Mucosa of stomach (tissue), 1 donor: ENCODE data around the gene U2AF2.

Experiments
- H3K27me3 ChIP-seq: one replicate; pipeline ENCODE4 v1.7.0; 2013; ENCODE audit warnings: mild to moderate bottlenecking, low read length; ENCODE audit not compliant: control insufficient read depth, insufficient read depth
- H3K36me3 ChIP-seq: one replicate; pipeline ENCODE4 v1.7.0; 2013; ENCODE audit warnings: low read length; ENCODE audit not compliant: control insufficient read depth, insufficient read depth
- H3K4me1 ChIP-seq: one replicate; pipeline ENCODE4 v1.7.0; 2013; ENCODE audit warnings: mild to moderate bottlenecking, low read length; ENCODE audit not compliant: control insufficient read depth, insufficient read depth
- H3K4me3 ChIP-seq: one replicate; pipeline ENCODE4 v1.7.0; 2013; ENCODE audit warnings: low read length
- H3K9ac ChIP-seq: one replicate; pipeline ENCODE4 v1.7.0; 2013; ENCODE audit warnings: mild to moderate bottlenecking, low read length, moderate library complexity
- H3K9me3 ChIP-seq: one replicate; pipeline ENCODE4 v1.7.0; 2013; ENCODE audit warnings: mild to moderate bottlenecking, low read length, moderate library complexity; ENCODE audit not compliant: control insufficient read depth
- donor health status: Pancreatic carcinoma.

U2AF2 gene

GRCh38 chr19:55694241-55694655 lies 39.4 kb downstream of the U2AF2 start:
- Histone ChIP-seq H3K4me1 (peaks cover 9% of the 10 kb centered on the region), H3K9ac (no peak overlapping the region), H3K27me3 (no peaks in the 10 kb centered on the region), H3K36me3 (peaks cover 60% of the 10 kb centered on the region), H3K4me3 (no peak overlapping the region), H3K9me3 (no peaks in the 10 kb centered on the region)

- Histone ChIP-seq H3K4me3 (no peak overlapping the region), H3K9me3 (no peaks in the 10 kb centered on the region), H3K4me1 (peaks cover 2% of the 10 kb centered on the region), H3K27me3 (no peaks in the 10 kb centered on the region), H3K9ac (no peak overlapping the region), H3K36me3 (peaks cover 55% of the 10 kb centered on the region)
Measured at GRCh38 chr19:55694656-55695491, 40.0 kb downstream of the U2AF2 start.

DNA sequence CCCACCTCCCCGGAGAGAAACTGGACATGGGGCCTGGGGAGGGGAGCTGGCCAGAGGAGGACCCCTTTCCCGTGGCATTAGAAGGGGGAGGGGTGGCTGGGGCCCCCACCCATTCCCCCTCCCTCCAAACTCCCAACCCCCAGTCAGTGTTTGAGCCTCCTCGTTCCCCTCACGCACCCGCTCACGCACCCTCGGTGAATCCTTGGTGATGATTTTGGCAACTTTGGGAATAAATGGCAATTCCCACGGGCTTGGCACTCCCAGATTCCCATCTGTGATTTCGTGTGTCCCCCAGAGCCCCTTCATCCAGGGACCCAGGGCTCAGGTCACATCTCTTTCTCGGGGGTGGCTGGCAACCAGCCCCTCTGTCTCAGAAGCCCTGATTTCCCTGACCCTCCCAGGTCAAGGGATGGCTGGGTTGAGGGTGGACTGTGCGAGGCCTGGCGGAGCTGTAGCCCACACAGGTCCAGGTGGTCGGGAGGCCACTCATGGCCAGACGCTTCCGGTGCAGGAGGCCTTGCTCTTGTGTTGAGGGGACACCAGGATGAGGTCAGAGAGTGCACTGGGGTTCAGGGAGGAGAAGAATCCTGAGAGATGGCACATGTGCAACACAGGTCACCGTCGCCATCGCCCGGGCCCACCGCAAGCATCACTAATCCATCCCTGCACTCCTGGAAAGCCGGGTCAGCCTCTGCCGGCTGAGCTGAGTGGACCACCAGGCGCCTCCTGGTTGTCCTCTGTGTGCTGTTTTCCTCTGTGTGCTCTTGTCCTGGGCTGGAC lies 40.9 kb downstream of the U2AF2 start:
- H3K4me1 ChIP-seq, result no peaks in the 10 kb centered on the region
- H3K4me3 ChIP-seq, result no peak overlapping the region
- no peaks in the 10 kb centered on the region for H3K27me3 ChIP-seq
- H3K9ac ChIP-seq, result no peak overlapping the region
- H3K36me3 ChIP-seq, result peaks cover 50% of the 10 kb centered on the region
- H3K9me3 ChIP-seq, result no peaks in the 10 kb centered on the region

- H3K27me3 ChIP-seq, result no peaks in the 10 kb centered on the region
- peaks cover 49% of the 10 kb centered on the region for H3K36me3 ChIP-seq
- no peaks in the 10 kb centered on the region for H3K9me3 ChIP-seq
- no peak overlapping the region for H3K9ac ChIP-seq
- H3K4me1 ChIP-seq, result peaks cover 1% of the 10 kb centered on the region
- H3K4me3 ChIP-seq, result no peak overlapping the region
Measured at GRCh38 chr19:55696301-55697068, 41.6 kb downstream of the U2AF2 start.

- no peaks in the 10 kb centered on the region for H3K9me3 ChIP-seq
- no peaks in the 10 kb centered on the region for H3K27me3 ChIP-seq
- H3K4me3 ChIP-seq, result no peak overlapping the region
- H3K36me3 ChIP-seq, result peaks cover 44% of the 10 kb centered on the region
- no peak overlapping the region for H3K9ac ChIP-seq
- peaks cover 7% of the 10 kb centered on the region for H3K4me1 ChIP-seq
Measured at GRCh38 chr19:55697069-55697440, 42.2 kb downstream of the U2AF2 start.

DNA sequence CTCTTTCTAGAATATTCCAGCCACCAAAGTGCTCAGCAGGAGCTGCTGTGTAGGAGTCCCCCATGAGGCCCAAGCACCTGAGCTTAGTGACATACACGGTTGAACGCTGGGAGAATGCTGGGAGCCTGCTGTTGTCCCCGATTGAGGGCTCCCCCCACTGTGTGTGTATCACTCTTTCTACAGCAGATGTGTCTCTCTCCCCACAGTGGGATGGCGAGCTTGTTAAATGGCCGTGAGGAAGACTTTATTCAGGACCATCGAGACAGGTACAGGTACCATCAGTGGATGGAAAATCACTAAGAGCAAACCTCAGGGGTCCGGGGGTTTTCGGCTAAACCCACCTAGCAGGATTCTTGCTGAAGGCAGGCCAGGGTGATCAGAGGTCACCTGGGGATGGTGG lies 42.9 kb downstream of the U2AF2 start:
- peaks cover 40% of the 10 kb centered on the region for H3K36me3 ChIP-seq

DNA sequence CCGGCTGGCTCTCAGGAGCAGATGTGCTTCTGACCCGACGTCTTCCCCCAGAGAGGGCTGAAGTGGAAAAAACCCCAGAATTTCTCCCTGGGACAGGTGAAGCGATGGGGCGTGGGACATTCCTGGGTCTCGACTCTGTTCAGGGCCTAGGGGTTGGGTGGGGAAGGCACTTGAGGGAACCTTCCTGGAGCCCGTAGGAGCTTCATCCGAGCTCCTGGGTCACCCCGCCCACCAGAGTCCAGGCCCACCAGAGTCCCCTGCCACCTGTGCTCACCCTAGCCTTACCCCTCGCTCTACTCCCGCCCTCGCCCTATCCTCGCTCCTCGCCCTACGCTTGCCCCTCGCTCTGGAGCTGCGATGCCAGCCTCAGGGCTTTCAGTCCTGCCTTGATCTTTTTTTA lies 43.4 kb downstream of the U2AF2 start:
- no peaks in the 10 kb centered on the region for H3K9me3 ChIP-seq
- no peaks in the 10 kb centered on the region for H3K27me3 ChIP-seq
- H3K4me3 ChIP-seq, result no peak overlapping the region
- no peak overlapping the region for H3K9ac ChIP-seq
- H3K36me3 ChIP-seq, result peaks cover 34% of the 10 kb centered on the region
- H3K4me1 ChIP-seq, result peaks cover 19% of the 10 kb centered on the region

More for the DNA sequence above, 42.9 kb downstream of the U2AF2 start:
- no peaks in the 10 kb centered on the region for H3K9me3 ChIP-seq
- no peaks in the 10 kb centered on the region for H3K27me3 ChIP-seq
- H3K9ac ChIP-seq, result no peak overlapping the region
- H3K4me3 ChIP-seq, result no peak overlapping the region
- peaks cover 13% of the 10 kb centered on the region for H3K4me1 ChIP-seq

DNA sequence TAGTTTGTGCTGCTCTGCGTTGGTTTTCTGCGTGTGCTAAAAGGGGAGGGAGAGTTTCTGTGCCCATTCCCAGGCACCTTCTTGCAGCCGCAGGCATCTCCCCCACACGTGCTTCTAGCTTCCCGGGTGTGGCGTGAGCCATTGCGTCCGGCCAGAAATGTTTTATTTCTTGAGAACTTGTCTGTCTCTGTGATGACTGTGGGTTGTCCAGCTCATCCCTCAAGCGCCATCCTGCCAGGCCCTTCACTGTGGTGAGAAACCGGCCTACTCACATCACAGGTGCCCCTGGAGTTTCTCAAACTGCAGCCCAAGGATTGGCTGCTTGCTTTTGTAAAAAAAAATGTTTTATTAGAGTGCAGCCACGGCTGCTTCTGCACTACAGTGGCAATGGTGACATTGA lies 44.4 kb downstream of the U2AF2 start:
- H3K36me3 ChIP-seq, result peaks cover 29% of the 10 kb centered on the region
- H3K9ac ChIP-seq, result no peak overlapping the region
- H3K9me3 ChIP-seq, result no peaks in the 10 kb centered on the region
- peaks cover 29% of the 10 kb centered on the region for H3K4me1 ChIP-seq
- no peaks in the 10 kb centered on the region for H3K27me3 ChIP-seq
- H3K4me3 ChIP-seq, result no peak overlapping the region

- Histone ChIP-seq H3K36me3 (peaks cover 16% of the 10 kb centered on the region), H3K27me3 (no peaks in the 10 kb centered on the region), H3K4me3 (no peak overlapping the region), H3K9me3 (no peaks in the 10 kb centered on the region), H3K9ac (no peak overlapping the region), H3K4me1 (peaks cover 30% of the 10 kb centered on the region)
Measured at GRCh38 chr19:55700813-55701212, 46.0 kb downstream of the U2AF2 start.

GRCh38 chr19:55702131-55702627 lies 47.3 kb downstream of the U2AF2 start:
- no peak overlapping the region for H3K9ac ChIP-seq
- H3K4me1 ChIP-seq, result peaks cover 30% of the 10 kb centered on the region
- H3K4me3 ChIP-seq, result no peak overlapping the region
- H3K36me3 ChIP-seq, result peaks cover 5% of the 10 kb centered on the region
- no peaks in the 10 kb centered on the region for H3K27me3 ChIP-seq
- no peaks in the 10 kb centered on the region for H3K9me3 ChIP-seq

GRCh38 chr19:55703790-55704215 lies 49.0 kb downstream of the U2AF2 start:
- Histone ChIP-seq H3K36me3 (peaks cover 5% of the 10 kb centered on the region), H3K4me1 (peaks cover 30% of the 10 kb centered on the region), H3K9ac (no peak overlapping the region), H3K27me3 (no peaks in the 10 kb centered on the region), H3K4me3 (no peak overlapping the region), H3K9me3 (no peaks in the 10 kb centered on the region)
